SK-N-SH (cell line): ENCODE measurements around the gene CCDC152. TPM values are rescaled to one million over a fixed set of nuclear protein-coding genes. Genes with fewer than 3 reads are reported as not detected.

Source experiments
- CTCF ChIA-PET: fragments of 300-600, 350-600 bp; formaldehyde crosslinking; extraction: SDS; loops from one replicate; lab custom pipeline; 2021; lab: Yijun Ruan, JAX
- POLR2A ChIA-PET: fragments of 350-600 bp; sonication (Branson Sonifier 250); formaldehyde crosslinking; extraction: SDS; loops from one replicate; lab custom pipeline; 2020; ENCODE audit warnings: antibody characterized with exemption, inconsistent platforms; lab: Yijun Ruan, JAX
- DNase-seq: peaks from one replicate; pipeline ENCODE4 v3.0.0; 2012
- H2AFZ ChIP-seq: fragments of 200-600 bp; sonication (generic); 2 replicates; pipeline ENCODE4 v1.8.1; 2016; ENCODE audit warnings: antibody characterized with exemption, mild to moderate bottlenecking, low read depth
- H3F3A ChIP-seq: fragments of 200-600 bp; sonication (generic); replicated peaks from 2 replicates; pipeline ENCODE3; 2016; ENCODE audit warnings: antibody characterized with exemption, mild to moderate bottlenecking; ENCODE audit not compliant: insufficient read depth
- H3K27ac ChIP-seq, 2 experiments: fragments of 200-500 bp in 1 of 2; fragments of 200-600 bp in 1 of 2; sonication (Bioruptor generic) in 1 of 2; sonication (generic), shearing (Covaris generic) in 1 of 2; 2 replicates each; pipeline versions ENCODE4 v1.5.1 to v1.6.1; 2014 to 2016; ENCODE audit warnings: low read depth in 2 of 2, inconsistent platforms in 1 of 2, low read length in 1 of 2, mild to moderate bottlenecking in 1 of 2, mixed read lengths in 1 of 2
- H3K27me3 ChIP-seq: fragments of 200-600 bp; sonication (generic), shearing (Covaris generic); 2 replicates; pipeline ENCODE4 v1.6.1; 2016; ENCODE audit warnings: mixed run types; ENCODE audit not compliant: insufficient read depth
- H3K36me3 ChIP-seq, 2 experiments: fragments of 200-500 bp in 1 of 2; fragments of 200-600 bp in 1 of 2; sonication (Bioruptor generic) in 1 of 2; sonication (generic) in 1 of 2; replicated peaks in 1 of 2; 2 replicates each; pipeline versions ENCODE3 to v1.5.1; 2014 to 2016; ENCODE audit warnings: low read length in 1 of 2, mild to moderate bottlenecking in 1 of 2; ENCODE audit not compliant: insufficient read depth in 2 of 2, control insufficient read depth in 1 of 2
- H3K4me1 ChIP-seq, 2 experiments: fragments of 200-500 bp in 1 of 2; fragments of 200-600 bp in 1 of 2; sonication (Bioruptor generic) in 1 of 2; sonication (generic), shearing (Covaris generic) in 1 of 2; 2 replicates each; pipeline versions ENCODE4 v1.5.1 to v1.6.1; 2014 to 2016; ENCODE audit warnings: low read depth in 1 of 2, low read length in 1 of 2, mixed run types in 1 of 2; ENCODE audit not compliant: insufficient read depth in 2 of 2, control insufficient read depth in 1 of 2
- H3K4me2 ChIP-seq: fragments of 200-600 bp; sonication (generic), shearing (Covaris generic); 2 replicates; pipeline ENCODE4 v1.6.1; 2017; ENCODE audit warnings: mixed run types
- H3K4me3 ChIP-seq, 2 experiments: fragments of 200-500 bp in 1 of 2; fragments of 200-600 bp in 1 of 2; sonication (Bioruptor generic) in 1 of 2; sonication (generic), shearing (Covaris generic) in 1 of 2; 2 replicates each; pipeline versions ENCODE4 v1.5.1 to v1.8.1; 2014 to 2016; ENCODE audit warnings: low read depth in 2 of 2, inconsistent platforms in 1 of 2, low read length in 1 of 2, mild to moderate bottlenecking in 1 of 2, mixed read lengths in 1 of 2, moderate library complexity in 1 of 2
- H3K79me2 ChIP-seq: fragments of 200-600 bp; sonication (generic); 2 replicates; pipeline ENCODE4 v1.8.1; 2017; ENCODE audit warnings: mild to moderate bottlenecking; ENCODE audit not compliant: insufficient read depth
- H3K9ac ChIP-seq: fragments of 200-600 bp; sonication (generic); 2 replicates; pipeline ENCODE4 v1.6.1; 2017; ENCODE audit warnings: mixed run types
- H3K9me2 ChIP-seq: fragments of 200-600 bp; sonication (generic); 2 replicates; pipeline ENCODE4 v1.6.1; 2017; ENCODE audit warnings: mixed run types
- H3K9me3 ChIP-seq: fragments of 200-600 bp; sonication (generic); 2 replicates; pipeline ENCODE4 v1.6.1; 2017; ENCODE audit warnings: mixed run types, mild to moderate bottlenecking, moderate library complexity
- H4K20me1 ChIP-seq: fragments of 200-600 bp; sonication (generic); 2 replicates; pipeline ENCODE4 v1.6.1; 2017; ENCODE audit warnings: mild to moderate bottlenecking, mixed run types; ENCODE audit not compliant: insufficient read depth
- ELF1 ChIP-seq: IDR thresholded peaks from 2 replicates; pipeline ENCODE4 v1.4.0; 2012
- EP300 ChIP-seq, 2 experiments: IDR thresholded peaks; 2 replicates each; pipeline versions ENCODE4 v1.4.0 to v1.6.1; 2012; ENCODE audit warnings: borderline replicate concordance in 1 of 2, low read depth in 1 of 2, low read length in 1 of 2
- EZH2phosphoT487 ChIP-seq: fragments of 200-600 bp; sonication (generic); IDR thresholded peaks from 2 replicates; pipeline ENCODE4 v1.6.1; 2017; ENCODE audit warnings: low read depth, mixed run types, mild to moderate bottlenecking, antibody characterized with exemption, moderate library complexity, borderline replicate concordance
- FOSL2 ChIP-seq: IDR thresholded peaks from 2 replicates; pipeline ENCODE4 v1.4.0; 2012; ENCODE audit warnings: low read depth, mild to moderate bottlenecking, moderate library complexity, borderline replicate concordance
- FOXM1 ChIP-seq: IDR thresholded peaks from 2 replicates; pipeline ENCODE4 v1.4.0; 2012; ENCODE audit warnings: low read depth, mild to moderate bottlenecking
- MEF2A ChIP-seq: IDR thresholded peaks from 2 replicates; pipeline ENCODE4 v1.4.0; 2012; ENCODE audit warnings: low read depth, borderline replicate concordance
- NFIC ChIP-seq: IDR thresholded peaks from 2 replicates; pipeline ENCODE4 v1.4.0; 2012; ENCODE audit warnings: borderline replicate concordance
- RCOR1 ChIP-seq: fragments of 150-350 bp; IDR thresholded peaks from 2 replicates; pipeline ENCODE4 v1.6.1; 2017; ENCODE audit warnings: antibody characterized with exemption, low read length
- REST ChIP-seq: IDR thresholded peaks from 2 replicates; pipeline ENCODE4 v1.6.1; 2012; ENCODE audit warnings: mild to moderate bottlenecking, low read depth, low read length, moderate library complexity
- RXRA ChIP-seq: IDR thresholded peaks from 2 replicates; pipeline ENCODE4 v1.4.0; 2012; ENCODE audit warnings: low read depth, mild to moderate bottlenecking, borderline replicate concordance
- WGBS: methylation state at CpG from one replicate; pipeline ENCODE4 v1.1.6; 2017; ENCODE audit warnings: low lambda C conversion rate; 5-methylcytosine and 5-hydroxymethylcytosine counted together
- polyA plus RNA-seq, 3 experiments: library from polyadenylated mRNA; depleted of rRNA; stranded (reverse); fragments of >200 nt; gene quantifications; 2 replicates each; pipeline ENCODE4 v1.2.3, GENCODE V29; 2012
- TF ChIP-seq, protein P1 (sequence below): IDR thresholded peaks from 2 replicates; pipeline ENCODE4; 2012
- TF ChIP-seq, protein P2 (sequence below): fragments of 200-600 bp; sonication (generic); IDR thresholded peaks from 2 replicates; pipeline ENCODE4 v1.6.1; 2017; ENCODE audit warnings: antibody characterized with exemption, mild to moderate bottlenecking, moderate library complexity
- TF ChIP-seq, protein P3 (sequence below): IDR thresholded peaks from 2 replicates; pipeline ENCODE4 v1.4.0; 2012; ENCODE audit warnings: low read depth, borderline replicate concordance

The CCDC152 gene
- polyA plus RNA-seq, 1 of the 3 experiments (the other 2 are of a cell fraction), result 2.1 TPM

DNA sequence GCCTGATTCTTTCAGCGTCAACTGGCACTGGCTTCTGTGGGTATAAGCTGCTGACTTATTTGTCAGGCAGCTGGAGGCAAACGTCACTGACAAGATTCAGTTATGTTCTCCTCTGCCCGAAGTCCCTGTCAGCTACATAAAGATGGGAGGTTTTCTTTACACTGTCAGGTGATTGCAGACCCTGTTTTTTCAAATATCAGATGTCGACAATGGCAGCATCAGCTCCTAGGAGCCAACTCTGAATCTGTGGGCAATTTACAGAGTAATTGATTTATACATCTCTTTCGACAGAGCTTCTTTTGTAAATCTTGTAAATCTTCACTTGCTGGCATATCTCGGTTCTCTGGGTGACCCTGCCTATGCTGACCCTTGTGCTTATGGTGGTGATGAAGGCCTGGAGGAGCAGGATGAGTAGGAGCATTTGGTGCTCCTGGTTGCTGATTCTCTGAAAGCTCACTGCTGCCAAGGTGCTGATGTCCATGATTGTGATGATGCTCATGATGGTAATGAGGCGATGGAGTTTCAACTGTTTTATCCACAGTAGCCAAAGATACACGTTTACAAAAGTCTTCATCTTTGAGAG is 44.2 kb downstream of the CCDC152 start:
- DNase-seq, result no peak
- WGBS, result 63% methylated on average over 8 of the region's 8 CpGs
- no peak overlapping the region for H2AFZ ChIP-seq
- H3K4me1 ChIP-seq, result no peaks in the 10 kb centered on the region
- no peaks in the 10 kb centered on the region for H3K9me3 ChIP-seq
- POLR2A ChIA-PET, result no interaction called here
- CTCF ChIA-PET, result interaction anchor here (1.4 kb wide), 1 partner anchor 9 kb away, joined by 3 read pairs; no protein-coding TSS in a partner anchor
- TF ChIP-seq, protein P1, sequence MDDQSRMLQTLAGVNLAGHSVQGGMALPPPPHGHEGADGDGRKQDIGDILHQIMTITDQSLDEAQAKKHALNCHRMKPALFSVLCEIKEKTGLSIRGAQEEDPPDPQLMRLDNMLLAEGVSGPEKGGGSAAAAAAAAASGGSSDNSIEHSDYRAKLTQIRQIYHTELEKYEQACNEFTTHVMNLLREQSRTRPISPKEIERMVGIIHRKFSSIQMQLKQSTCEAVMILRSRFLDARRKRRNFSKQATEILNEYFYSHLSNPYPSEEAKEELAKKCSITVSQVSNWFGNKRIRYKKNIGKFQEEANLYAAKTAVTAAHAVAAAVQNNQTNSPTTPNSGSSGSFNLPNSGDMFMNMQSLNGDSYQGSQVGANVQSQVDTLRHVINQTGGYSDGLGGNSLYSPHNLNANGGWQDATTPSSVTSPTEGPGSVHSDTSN, result no peak
- TF ChIP-seq RXRA (no peak), MEF2A (no peak), REST (no peak), EP300 (IDR thresholded peaks at IDR 0.05; ENCODE audit: borderline replicate concordance in 1 of 2, low read depth in 1 of 2, low read length in 1 of 2) (no peak), NFIC (no peak), ELF1 (no peak), FOSL2 (no peak), EZH2phosphoT487 (no peak), FOXM1 (no peak), RCOR1 (no peak)
- TF ChIP-seq, protein P2, sequence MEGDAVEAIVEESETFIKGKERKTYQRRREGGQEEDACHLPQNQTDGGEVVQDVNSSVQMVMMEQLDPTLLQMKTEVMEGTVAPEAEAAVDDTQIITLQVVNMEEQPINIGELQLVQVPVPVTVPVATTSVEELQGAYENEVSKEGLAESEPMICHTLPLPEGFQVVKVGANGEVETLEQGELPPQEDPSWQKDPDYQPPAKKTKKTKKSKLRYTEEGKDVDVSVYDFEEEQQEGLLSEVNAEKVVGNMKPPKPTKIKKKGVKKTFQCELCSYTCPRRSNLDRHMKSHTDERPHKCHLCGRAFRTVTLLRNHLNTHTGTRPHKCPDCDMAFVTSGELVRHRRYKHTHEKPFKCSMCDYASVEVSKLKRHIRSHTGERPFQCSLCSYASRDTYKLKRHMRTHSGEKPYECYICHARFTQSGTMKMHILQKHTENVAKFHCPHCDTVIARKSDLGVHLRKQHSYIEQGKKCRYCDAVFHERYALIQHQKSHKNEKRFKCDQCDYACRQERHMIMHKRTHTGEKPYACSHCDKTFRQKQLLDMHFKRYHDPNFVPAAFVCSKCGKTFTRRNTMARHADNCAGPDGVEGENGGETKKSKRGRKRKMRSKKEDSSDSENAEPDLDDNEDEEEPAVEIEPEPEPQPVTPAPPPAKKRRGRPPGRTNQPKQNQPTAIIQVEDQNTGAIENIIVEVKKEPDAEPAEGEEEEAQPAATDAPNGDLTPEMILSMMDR, result no peak
- TF ChIP-seq, protein P3, sequence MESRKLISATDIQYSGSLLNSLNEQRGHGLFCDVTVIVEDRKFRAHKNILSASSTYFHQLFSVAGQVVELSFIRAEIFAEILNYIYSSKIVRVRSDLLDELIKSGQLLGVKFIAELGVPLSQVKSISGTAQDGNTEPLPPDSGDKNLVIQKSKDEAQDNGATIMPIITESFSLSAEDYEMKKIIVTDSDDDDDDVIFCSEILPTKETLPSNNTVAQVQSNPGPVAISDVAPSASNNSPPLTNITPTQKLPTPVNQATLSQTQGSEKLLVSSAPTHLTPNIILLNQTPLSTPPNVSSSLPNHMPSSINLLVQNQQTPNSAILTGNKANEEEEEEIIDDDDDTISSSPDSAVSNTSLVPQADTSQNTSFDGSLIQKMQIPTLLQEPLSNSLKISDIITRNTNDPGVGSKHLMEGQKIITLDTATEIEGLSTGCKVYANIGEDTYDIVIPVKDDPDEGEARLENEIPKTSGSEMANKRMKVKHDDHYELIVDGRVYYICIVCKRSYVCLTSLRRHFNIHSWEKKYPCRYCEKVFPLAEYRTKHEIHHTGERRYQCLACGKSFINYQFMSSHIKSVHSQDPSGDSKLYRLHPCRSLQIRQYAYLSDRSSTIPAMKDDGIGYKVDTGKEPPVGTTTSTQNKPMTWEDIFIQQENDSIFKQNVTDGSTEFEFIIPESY, result no peak
- no peak overlapping the region for H3K27ac ChIP-seq
- H4K20me1 ChIP-seq, result no peaks in the 10 kb centered on the region
- no peaks in the 10 kb centered on the region for H3K79me2 ChIP-seq
- no peaks in the 10 kb centered on the region for H3K27me3 ChIP-seq
- H3K36me3 ChIP-seq, result peaks cover 0 to 11% of the 10 kb centered on the region in 2 experiments
- peaks cover 3% of the 10 kb centered on the region for H3F3A ChIP-seq
- no peaks in the 10 kb centered on the region for H3K9me2 ChIP-seq
- no peak overlapping the region for H3K4me2 ChIP-seq
- H3K9ac ChIP-seq, result no peak overlapping the region
- no peak overlapping the region for H3K4me3 ChIP-seq
